ENCODE measurements around the gene ABCC11.
A peak's percentile ranks its signal among the peaks of the same experiment; 100 is the strongest.
"Not testable (repeated sequence)": the region's sequence is repeated elsewhere in the genome, so short reads cannot be mapped to it uniquely, and the experiment has no call there.

ABCC11 gene

GRCh38 chr16:48244080-48244862 is 3.1 kb downstream of the ABCC11 start, which contains the start of gene LONP2:
TSS of gene LONP2 (plus strand) at chr16:48244300. CDS start at chr16:48244389, 89 bp downstream.
- Histone ChIP-seq H2AFZ (ENCODE audit: low read depth, low read length, severe bottlenecking) (peak within 1 kb of the TSS; percentile 85), H3K36me3 (ENCODE audit: low read length) (no peaks in the 10 kb centered on the region), H4K20me1 (ENCODE audit: low read depth, low read length) (no peaks in the 10 kb centered on the region), H3K9me2 (replicated peaks; ENCODE audit: insufficient read depth, low read length) (no peaks in the 10 kb centered on the region), H3K79me2 (ENCODE audit: insufficient read depth, low read length) (peaks cover 47% of the 10 kb centered on the region), H3K4me3 (ENCODE audit: insufficient read depth, low read length, poor library complexity, severe bottlenecking) (peak within 1 kb of the TSS; percentile 51), H3K4me2 (ENCODE audit: low read depth, low read length, poor library complexity, severe bottlenecking) (peak within 1 kb of the TSS; percentile 68), H3K27me3 (ENCODE audit: low read length) (no peaks in the 10 kb centered on the region), H3K9me3 (ENCODE audit: insufficient read depth, low read length) (no peaks in the 10 kb centered on the region), H3K9ac (ENCODE audit: low read length) (peak within 1 kb of the TSS; percentile 85), H3K27ac (ENCODE audit: low read depth, low read length) (peak within 1 kb of the TSS; percentile 22), H3F3A (ENCODE audit: insufficient read depth) (no peaks in the 10 kb centered on the region)
- TF ChIP-seq EZH2phosphoT487 (conservative IDR thresholded peaks at IDR 0.05; ENCODE audit: low read length) = no peak
- no peak for TF ChIP-seq CTCF (IDR thresholded peaks at IDR 0.05; ENCODE audit: insufficient read depth, low read length, poor library complexity, severe bottlenecking)

- not testable (repeated sequence) for H3K9ac ChIP-seq (ENCODE audit: low read length); H3F3A ChIP-seq (ENCODE audit: insufficient read depth)
These were observed 7.2 kb downstream of the ABCC11 start for GRCh38 chr16:48240147-48240546.

GRCh38 chr16:48236286-48236685 is 11.1 kb downstream of the ABCC11 start:
- no peak overlapping the region for H3K4me3 ChIP-seq (ENCODE audit: insufficient read depth, low read length, poor library complexity, severe bottlenecking)
- no peak overlapping the region for H3K9ac ChIP-seq (ENCODE audit: low read length)
- H2AFZ ChIP-seq (ENCODE audit: low read depth, low read length, severe bottlenecking) = no peak overlapping the region
- no peak overlapping the region for H3K4me2 ChIP-seq (ENCODE audit: low read depth, low read length, poor library complexity, severe bottlenecking)
- H3K27me3 ChIP-seq (ENCODE audit: low read length) = no peaks in the 10 kb centered on the region
- no peaks in the 10 kb centered on the region for H4K20me1 ChIP-seq (ENCODE audit: low read depth, low read length)
- no peaks in the 10 kb centered on the region for H3K36me3 ChIP-seq (ENCODE audit: low read length)
- no peaks in the 10 kb centered on the region for H3K79me2 ChIP-seq (ENCODE audit: insufficient read depth, low read length)
- H3K27ac ChIP-seq (ENCODE audit: low read depth, low read length) = no peak overlapping the region
- TF ChIP-seq CTCF (IDR thresholded peaks at IDR 0.05; ENCODE audit: insufficient read depth, low read length, poor library complexity, severe bottlenecking) (no peak), EZH2phosphoT487 (conservative IDR thresholded peaks at IDR 0.05; ENCODE audit: low read length) (no peak)
- no peaks in the 10 kb centered on the region for H3F3A ChIP-seq (ENCODE audit: insufficient read depth)
- H3K9me2 ChIP-seq (replicated peaks; ENCODE audit: insufficient read depth, low read length) = no peaks in the 10 kb centered on the region
- no peaks in the 10 kb centered on the region for H3K9me3 ChIP-seq (ENCODE audit: insufficient read depth, low read length)

More at GRCh38 chr16:48240147-48240546, 7.2 kb downstream of the ABCC11 start:
- H3K9me2 ChIP-seq (replicated peaks; ENCODE audit: insufficient read depth, low read length); H3K27ac ChIP-seq (ENCODE audit: low read depth, low read length); H3K79me2 ChIP-seq (ENCODE audit: insufficient read depth, low read length); H3K36me3 ChIP-seq (ENCODE audit: low read length); H2AFZ ChIP-seq (ENCODE audit: low read depth, low read length, severe bottlenecking); H3K9me3 ChIP-seq (ENCODE audit: insufficient read depth, low read length); H3K4me2 ChIP-seq (ENCODE audit: low read depth, low read length, poor library complexity, severe bottlenecking); H3K4me3 ChIP-seq (ENCODE audit: insufficient read depth, low read length, poor library complexity, severe bottlenecking); H3K27me3 ChIP-seq (ENCODE audit: low read length); H4K20me1 ChIP-seq (ENCODE audit: low read depth, low read length): not testable (repeated sequence)

GRCh38 chr16:48235556-48236136 is 11.7 kb downstream of the ABCC11 start:
- H3K9me3 ChIP-seq (ENCODE audit: insufficient read depth, low read length) = no peaks in the 10 kb centered on the region
- H4K20me1 ChIP-seq (ENCODE audit: low read depth, low read length) = no peaks in the 10 kb centered on the region
- no peak overlapping the region for H2AFZ ChIP-seq (ENCODE audit: low read depth, low read length, severe bottlenecking)
- no peaks in the 10 kb centered on the region for H3K36me3 ChIP-seq (ENCODE audit: low read length)
- no peak overlapping the region for H3K4me2 ChIP-seq (ENCODE audit: low read depth, low read length, poor library complexity, severe bottlenecking)
- no peak overlapping the region for H3K4me3 ChIP-seq (ENCODE audit: insufficient read depth, low read length, poor library complexity, severe bottlenecking)
- TF ChIP-seq CTCF (IDR thresholded peaks at IDR 0.05; ENCODE audit: insufficient read depth, low read length, poor library complexity, severe bottlenecking) (no peak), EZH2phosphoT487 (conservative IDR thresholded peaks at IDR 0.05; ENCODE audit: low read length) (no peak)
- H3K9ac ChIP-seq (ENCODE audit: low read length) = no peak overlapping the region
- no peaks in the 10 kb centered on the region for H3K27me3 ChIP-seq (ENCODE audit: low read length)
- H3K9me2 ChIP-seq (replicated peaks; ENCODE audit: insufficient read depth, low read length) = no peaks in the 10 kb centered on the region
- H3K27ac ChIP-seq (ENCODE audit: low read depth, low read length) = no peak overlapping the region
- H3F3A ChIP-seq (ENCODE audit: insufficient read depth) = no peaks in the 10 kb centered on the region
- H3K79me2 ChIP-seq (ENCODE audit: insufficient read depth, low read length) = no peaks in the 10 kb centered on the region

Measured in SU-DHL-6 (cell line).